AG09319 (cell line): Measurements from ENCODE around the gene CCDC102B.

Source experiments
- DNase-seq: peaks from one replicate; pipeline ENCODE4 v3.0.0-alpha.2; 2010; ENCODE audit warnings: low read depth; ENCODE audit errors: extremely low read depth
- TF ChIP-seq, protein P1 (sequence below): IDR thresholded peaks from 2 replicates; pipeline ENCODE4 v1.5.1; 2011; ENCODE audit warnings: low read depth, mild to moderate bottlenecking, inconsistent platforms, low read length, moderate library complexity

Gene CCDC102B

DNA sequence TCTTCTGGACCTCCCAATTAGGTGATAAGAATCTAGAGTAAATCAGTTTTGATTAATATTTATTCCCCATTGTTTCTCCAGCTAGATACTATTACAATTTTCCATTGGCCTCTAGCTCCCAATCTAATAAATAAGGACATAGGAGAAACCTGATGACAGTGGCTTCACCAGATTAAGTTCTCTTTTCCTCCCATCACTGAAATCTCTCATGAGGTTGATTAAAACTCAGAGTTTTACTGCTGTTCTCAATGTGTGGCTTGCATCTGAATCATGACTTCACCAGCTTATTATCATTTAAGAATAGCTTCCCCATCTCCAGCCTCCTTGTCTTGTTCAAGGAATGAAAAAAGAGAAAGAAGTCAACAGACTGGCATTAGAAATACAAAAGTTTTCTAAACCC is 3.9 kb upstream of the CCDC102B start:
- TF ChIP-seq, protein P1, sequence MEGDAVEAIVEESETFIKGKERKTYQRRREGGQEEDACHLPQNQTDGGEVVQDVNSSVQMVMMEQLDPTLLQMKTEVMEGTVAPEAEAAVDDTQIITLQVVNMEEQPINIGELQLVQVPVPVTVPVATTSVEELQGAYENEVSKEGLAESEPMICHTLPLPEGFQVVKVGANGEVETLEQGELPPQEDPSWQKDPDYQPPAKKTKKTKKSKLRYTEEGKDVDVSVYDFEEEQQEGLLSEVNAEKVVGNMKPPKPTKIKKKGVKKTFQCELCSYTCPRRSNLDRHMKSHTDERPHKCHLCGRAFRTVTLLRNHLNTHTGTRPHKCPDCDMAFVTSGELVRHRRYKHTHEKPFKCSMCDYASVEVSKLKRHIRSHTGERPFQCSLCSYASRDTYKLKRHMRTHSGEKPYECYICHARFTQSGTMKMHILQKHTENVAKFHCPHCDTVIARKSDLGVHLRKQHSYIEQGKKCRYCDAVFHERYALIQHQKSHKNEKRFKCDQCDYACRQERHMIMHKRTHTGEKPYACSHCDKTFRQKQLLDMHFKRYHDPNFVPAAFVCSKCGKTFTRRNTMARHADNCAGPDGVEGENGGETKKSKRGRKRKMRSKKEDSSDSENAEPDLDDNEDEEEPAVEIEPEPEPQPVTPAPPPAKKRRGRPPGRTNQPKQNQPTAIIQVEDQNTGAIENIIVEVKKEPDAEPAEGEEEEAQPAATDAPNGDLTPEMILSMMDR: no peak
- no peak for DNase-seq

DNA sequence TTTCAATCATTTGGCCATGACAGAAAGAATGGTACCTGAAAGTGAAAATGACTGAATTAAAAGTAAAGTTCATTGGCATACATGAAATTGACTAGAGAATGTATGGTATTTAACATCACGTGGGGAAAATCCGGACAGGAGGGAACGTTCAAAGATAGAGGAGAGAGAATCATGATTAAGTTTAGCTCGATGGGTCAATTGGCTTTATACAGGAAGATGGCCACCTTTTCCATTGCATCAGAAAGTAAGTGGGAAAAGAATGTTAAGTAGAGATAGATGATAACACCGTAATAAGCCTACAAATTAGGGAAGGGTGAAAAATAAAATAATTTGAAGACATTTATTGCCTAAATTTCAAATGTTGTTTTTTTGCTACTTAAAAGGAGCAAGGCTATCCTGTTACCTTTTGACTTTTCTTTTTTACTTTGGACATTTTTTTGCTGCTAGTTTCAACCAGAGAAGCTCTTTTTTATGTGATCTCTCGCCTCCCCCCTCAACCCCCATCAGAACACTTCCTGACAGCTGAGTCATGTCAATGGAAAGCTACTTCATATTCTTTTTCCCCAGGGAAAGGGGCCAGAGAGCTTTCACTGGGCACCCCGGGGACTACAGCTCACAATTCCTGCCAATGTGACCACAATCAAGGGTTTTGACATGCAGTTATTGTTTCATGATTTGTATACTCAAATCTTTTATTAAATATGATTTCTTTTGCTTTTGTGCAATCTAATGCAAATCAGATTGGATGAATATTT is 767 bp upstream of the CCDC102B start:
- TF ChIP-seq, protein P1: no peak
- peak; percentile 57 for DNase-seq

DNA sequence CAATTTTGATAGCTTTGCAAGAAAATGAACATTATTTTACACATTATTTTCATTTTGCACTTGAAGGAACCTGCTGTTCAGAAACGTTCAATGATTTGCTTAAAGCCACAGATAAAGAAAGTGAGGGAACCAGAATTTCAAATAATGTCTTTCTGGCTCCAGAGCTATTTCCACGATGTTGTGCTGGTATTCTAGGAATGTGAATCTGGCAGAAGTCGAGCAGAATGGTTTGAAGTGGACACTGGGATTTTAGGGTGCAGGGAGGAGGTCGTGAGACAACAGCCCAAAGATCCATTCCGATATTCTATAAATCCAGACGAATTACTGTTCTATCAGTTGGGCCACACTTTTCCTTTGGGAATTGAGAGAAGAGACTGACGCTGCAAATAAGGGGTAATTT is 2.2 kb downstream of the CCDC102B start:
- TF ChIP-seq, protein P1: no peak
- DNase-seq: no peak

DNA sequence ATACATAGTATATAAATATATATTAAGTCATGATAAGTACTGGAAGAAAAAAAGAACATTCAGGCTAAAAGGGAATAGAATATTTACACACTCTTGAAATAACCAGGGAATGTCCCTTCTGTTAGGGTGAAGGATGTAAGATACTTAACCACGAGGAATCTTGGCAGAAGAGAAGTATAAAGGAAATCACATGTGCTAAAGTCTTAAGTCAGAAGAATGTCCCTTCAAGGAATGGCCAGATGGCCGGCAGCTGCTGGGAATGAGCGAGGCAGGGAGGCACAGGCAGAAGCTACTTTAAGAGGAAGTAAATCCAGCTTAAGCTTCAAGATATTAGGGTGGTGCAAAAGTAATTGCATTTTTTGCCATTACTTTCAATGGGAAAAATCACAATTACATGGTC is 5.5 kb downstream of the CCDC102B start:
- peak; percentile 73 for DNase-seq
- TF ChIP-seq, protein P1: no peak

DNA sequence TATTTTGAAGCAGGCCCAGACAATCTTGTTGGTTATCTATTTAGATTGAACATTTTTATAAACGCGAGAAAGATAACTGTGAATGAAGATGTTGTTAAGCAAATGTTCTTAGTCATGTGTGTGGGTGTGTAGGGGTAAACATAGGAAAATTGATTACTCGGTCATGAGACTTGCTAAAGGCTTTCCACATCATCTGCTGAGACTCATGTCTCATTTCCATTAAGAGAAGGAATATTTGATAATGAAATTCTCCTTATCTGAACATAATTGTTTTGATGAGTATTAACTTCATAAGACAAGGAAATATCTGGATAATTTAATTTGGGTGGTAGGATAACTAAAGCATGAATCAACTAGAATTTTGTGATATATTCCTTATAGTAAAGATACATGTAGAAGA is 19.7 kb downstream of the CCDC102B start:
- TF ChIP-seq, protein P1: no peak
- DNase-seq: no peak

DNA sequence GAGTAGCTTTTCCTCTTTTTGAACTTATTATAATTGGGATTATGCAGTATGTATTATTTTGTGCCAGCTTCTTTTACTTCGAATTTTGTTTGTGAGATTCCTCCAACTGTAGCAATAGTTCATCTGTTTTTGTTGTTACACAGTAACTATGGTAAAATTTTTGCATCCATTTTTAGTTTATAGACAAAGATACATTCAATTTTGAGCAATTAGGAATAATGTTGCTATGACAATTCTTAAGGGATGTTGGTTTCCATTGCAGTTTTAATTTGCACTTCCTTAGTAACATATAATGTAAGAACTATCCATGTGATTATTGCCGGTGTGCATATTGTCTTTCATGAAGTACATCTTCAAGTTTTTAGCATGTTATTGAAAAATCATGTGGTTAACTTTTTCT is 20.7 kb downstream of the CCDC102B start:
- TF ChIP-seq, protein P1: no peak
- DNase-seq: no peak

DNA sequence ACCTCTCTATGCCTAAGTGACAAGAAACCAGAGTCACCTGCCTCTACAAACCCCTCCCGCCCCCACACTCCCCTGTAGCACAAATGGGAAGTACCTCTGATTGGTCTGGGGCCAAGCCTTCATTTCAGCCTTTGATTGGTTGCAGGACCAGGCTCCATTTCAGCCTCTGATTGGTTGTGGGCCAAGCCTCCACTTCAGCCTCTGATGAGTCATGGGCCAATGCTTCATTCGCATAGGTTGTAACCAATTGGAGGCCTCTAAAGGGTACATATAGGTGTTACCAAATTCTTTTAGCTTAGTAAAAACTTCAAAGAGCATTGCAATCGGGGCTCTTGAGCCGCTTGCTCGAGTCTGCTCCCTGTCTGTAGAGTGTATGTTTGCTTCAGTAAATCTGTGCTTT is 25.0 kb downstream of the CCDC102B start:
- no peak for DNase-seq
- TF ChIP-seq, protein P1: no peak
